ENCODE results near the gene HAUS8.

The HAUS8 gene

GRCh38 chr19:17075035-17075863 lies at the start of gene HAUS8, which contains the start of gene MYO9B:
Gene HAUS8, minus strand, starts transcription at chr19:17075452. Its CDS starts 30 bp downstream, at chr19:17075422.
Gene MYO9B, plus strand, starts transcription at chr19:17075777. Its CDS starts 25,941 bp downstream, at chr19:17101718.
- Mint-ChIP-seq H3K27me3 (ENCODE audit: low read depth, poor library complexity) (no peaks in the 10 kb centered on the region), H3K9me3 (no peaks in the 10 kb centered on the region), H3K36me3 (ENCODE audit: low read depth) (peaks cover 18% of the 10 kb centered on the region), H3K27ac (peak within 1 kb of the TSS; percentile 87), H3K4me1 (peaks cover 74% of the 10 kb centered on the region), H3K4me3 (peak within 1 kb of the TSS; percentile 97)
- no peak for TF ChIP-seq CTCF (IDR thresholded peaks at IDR 0.05)
- DNase-seq: peak; percentile 99

GRCh38 chr19:17124025-17124424 lies 48.8 kb upstream of the HAUS8 start:
- no peak overlapping the region for H3K27ac Mint-ChIP-seq
- H3K4me3 Mint-ChIP-seq: no peak overlapping the region
- no peaks in the 10 kb centered on the region for H3K9me3 Mint-ChIP-seq
- no peak for DNase-seq
- peaks cover 18% of the 10 kb centered on the region for H3K4me1 Mint-ChIP-seq
- no peak for TF ChIP-seq CTCF (IDR thresholded peaks at IDR 0.05)
- no peaks in the 10 kb centered on the region for H3K27me3 Mint-ChIP-seq (ENCODE audit: low read depth, poor library complexity)
- H3K36me3 Mint-ChIP-seq (ENCODE audit: low read depth): peaks cover 13% of the 10 kb centered on the region

- Mint-ChIP-seq H3K27me3 (ENCODE audit: low read depth, poor library complexity) (no peaks in the 10 kb centered on the region), H3K27ac (no peak overlapping the region), H3K9me3 (no peaks in the 10 kb centered on the region), H3K4me3 (no peak overlapping the region), H3K4me1 (peaks cover 20% of the 10 kb centered on the region), H3K36me3 (ENCODE audit: low read depth) (peaks cover 14% of the 10 kb centered on the region)
- no peak for DNase-seq
- TF ChIP-seq CTCF (IDR thresholded peaks at IDR 0.05): no peak
Observed at GRCh38 chr19:17123041-17123440, 47.8 kb upstream of the HAUS8 start.

GRCh38 chr19:17121736-17122293 lies 46.6 kb upstream of the HAUS8 start:
- Mint-ChIP-seq H3K4me3 (no peak overlapping the region), H3K4me1 (peaks cover 32% of the 10 kb centered on the region), H3K27ac (no peak overlapping the region), H3K27me3 (ENCODE audit: low read depth, poor library complexity) (no peaks in the 10 kb centered on the region), H3K36me3 (ENCODE audit: low read depth) (peaks cover 14% of the 10 kb centered on the region), H3K9me3 (no peaks in the 10 kb centered on the region)
- DNase-seq: no peak
- no peak for TF ChIP-seq CTCF (IDR thresholded peaks at IDR 0.05)

GRCh38 chr19:17118957-17119356 lies 43.7 kb upstream of the HAUS8 start:
- no peak for TF ChIP-seq CTCF (IDR thresholded peaks at IDR 0.05)
- H3K27me3 Mint-ChIP-seq (ENCODE audit: low read depth, poor library complexity): peaks cover 3% of the 10 kb centered on the region
- peaks cover 36% of the 10 kb centered on the region for H3K4me1 Mint-ChIP-seq
- peaks cover 4% of the 10 kb centered on the region for H3K9me3 Mint-ChIP-seq
- H3K36me3 Mint-ChIP-seq (ENCODE audit: low read depth): peaks cover 28% of the 10 kb centered on the region
- no peak overlapping the region for H3K4me3 Mint-ChIP-seq
- no peak overlapping the region for H3K27ac Mint-ChIP-seq
- DNase-seq: no peak
